DMS114 treated with DMSO at 0.1 percent for 48 hours (cell line): ENCODE results near the gene METTL16.
"Not testable (repeated sequence)": the region's sequence is repeated elsewhere in the genome, so short reads cannot be mapped to it uniquely, and the experiment has no call there.

Experiments used
- DNase-seq: peaks from one replicate; lab custom pipeline; 2025; ENCODE audit not compliant: unreplicated experiment; lab: John Stamatoyannopoulos, UW

Gene METTL16

GRCh38 chr17:2511462-2512369 lies at the start of gene METTL16:
METTL16 (minus strand) TSS chr17:2511888; CDS start chr17:2502331, 9,557 bp downstream.
- peak; percentile 97 for DNase-seq

GRCh38 chr17:2560658-2561057 lies 49.0 kb upstream of the METTL16 start:
- DNase-seq, result no peak

GRCh38 chr17:2551928-2552327 lies 40.2 kb upstream of the METTL16 start:
- no peak for DNase-seq

GRCh38 chr17:2551493-2551892 lies 39.8 kb upstream of the METTL16 start:
- no peak for DNase-seq

- no peak for DNase-seq
Measured at GRCh38 chr17:2549392-2550211, 37.9 kb upstream of the METTL16 start.

- DNase-seq, result not testable (repeated sequence)
Measured at GRCh38 chr17:2548026-2548425, 36.3 kb upstream of the METTL16 start.

GRCh38 chr17:2547176-2547575 lies 35.5 kb upstream of the METTL16 start:
- no peak for DNase-seq

GRCh38 chr17:2545393-2545792 lies 33.7 kb upstream of the METTL16 start:
- DNase-seq, result no peak

GRCh38 chr17:2542456-2542855 lies 30.8 kb upstream of the METTL16 start:
- no peak for DNase-seq

- no peak for DNase-seq
Measured at GRCh38 chr17:2542056-2542455, 30.4 kb upstream of the METTL16 start.

GRCh38 chr17:2537579-2537978 lies 25.9 kb upstream of the METTL16 start:
- DNase-seq, result not testable (repeated sequence)

- DNase-seq, result no peak
Measured at GRCh38 chr17:2532146-2532720, 20.5 kb upstream of the METTL16 start.

- DNase-seq, result not testable (repeated sequence)
Measured at GRCh38 chr17:2531243-2531954, 19.7 kb upstream of the METTL16 start.

GRCh38 chr17:2521775-2522410 lies 10.2 kb upstream of the METTL16 start:
- DNase-seq, result not testable (repeated sequence)

- no peak for DNase-seq
Measured at GRCh38 chr17:2521257-2521656, 9.6 kb upstream of the METTL16 start.

- DNase-seq, result no peak
Measured at GRCh38 chr17:2517539-2517938, 5.9 kb upstream of the METTL16 start.

GRCh38 chr17:2511138-2511461 lies 588 bp downstream of the METTL16 start:
- no peak for DNase-seq

GRCh38 chr17:2510559-2510958 lies 1.1 kb downstream of the METTL16 start:
- no peak for DNase-seq

- no peak for DNase-seq
Measured at GRCh38 chr17:2508035-2508434, 3.7 kb downstream of the METTL16 start.

- DNase-seq, result not testable (repeated sequence)
Measured at GRCh38 chr17:2507015-2507414, 4.7 kb downstream of the METTL16 start.

- no peak for DNase-seq
Measured at GRCh38 chr17:2503627-2504026, 8.1 kb downstream of the METTL16 start.
